ENCODE measurements around the gene DHRS1. TPM values are rescaled to one million over a fixed set of nuclear protein-coding genes. Genes with fewer than 3 reads are reported as not detected.
A peak's percentile ranks its signal among the peaks of the same experiment; 100 is the strongest.

DHRS1 gene
- total and polyA plus RNA-seq, 9 of the 15 experiments (the other 6 are each of a cell fraction or from before 2014, with no cell fraction given) = 7.3 to 33.6 (median 13.3) TPM

DNA sequence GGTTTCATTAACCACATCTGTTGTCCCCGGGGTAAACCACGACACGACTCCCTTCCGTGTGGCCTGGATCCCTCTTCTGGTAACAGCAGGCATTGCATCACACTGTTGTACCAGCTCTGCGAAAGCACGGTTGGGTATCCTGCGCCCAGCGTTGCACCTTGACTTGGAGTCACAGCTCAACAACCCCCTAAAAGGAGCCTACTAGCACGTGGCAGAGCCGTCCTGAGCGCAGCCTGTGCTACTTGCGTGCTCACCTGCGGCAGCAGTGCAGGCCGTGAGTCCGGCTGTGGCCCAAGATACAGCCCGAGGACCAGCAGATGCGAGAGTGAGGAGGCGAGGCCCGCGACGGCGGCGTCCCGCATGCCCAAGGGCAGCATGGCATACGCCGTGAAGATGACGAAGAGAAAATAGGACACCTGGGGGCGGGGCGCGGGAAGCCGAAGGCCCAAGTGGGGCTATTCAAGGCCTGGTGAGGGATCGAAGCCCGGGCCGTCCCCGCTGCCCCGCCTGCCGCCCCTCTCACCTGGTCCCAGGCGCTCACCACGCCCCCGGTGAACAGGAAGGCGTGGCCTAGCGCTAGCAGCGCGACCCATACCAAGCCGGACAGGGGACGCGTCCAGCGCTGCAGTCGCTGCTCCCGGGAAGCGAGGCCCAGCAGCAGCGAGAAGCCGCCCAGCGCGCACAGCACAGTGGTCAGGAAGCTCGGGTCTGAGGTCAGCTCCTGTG lies 32.9 kb upstream of the DHRS1 start (continued):
- TF ChIP-seq RAD51 (IDR thresholded peaks at IDR 0.05; ENCODE audit: borderline replicate concordance, low read depth) = no peak
- TF ChIP-seq NFIX (CRISPR knock-in tag; IDR thresholded peaks at IDR 0.05; ENCODE audit: low read depth) = no peak
- no peak for TF ChIP-seq ZNF785 (CRISPR knock-in tag; IDR thresholded peaks at IDR 0.05)
- peak; percentile 56; the same call in 1 of the 2 replicates for TF ChIP-seq KAT7 (CRISPR knock-in tag; IDR thresholded peaks at IDR 0.05; ENCODE audit: borderline replicate concordance)
- TF ChIP-seq PHF8 (IDR thresholded peaks at IDR 0.05; ENCODE audit: borderline replicate concordance, low read length) = peak; percentile 14; the same call in 1 of the 2 replicates
- 0 out of 2 replicates have a peak, but pooled peaks have one; percentile 29 for TF ChIP-seq FOXP1 (CRISPR knock-in tag; IDR thresholded peaks at IDR 0.05)
- peak; percentile 51; the same call in 1 of the 2 replicates for TF ChIP-seq ZNF384 (IDR thresholded peaks at IDR 0.05; ENCODE audit: low read depth, low read length)
- TF ChIP-seq, protein P1, sequence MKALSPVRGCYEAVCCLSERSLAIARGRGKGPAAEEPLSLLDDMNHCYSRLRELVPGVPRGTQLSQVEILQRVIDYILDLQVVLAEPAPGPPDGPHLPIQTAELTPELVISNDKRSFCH (CRISPR knock-in tag; IDR thresholded peaks at IDR 0.05) = no peak
- TF ChIP-seq, protein P1 (tag; IDR thresholded peaks at IDR 0.05) = peak; percentile 56; the same call in 1 of the 2 replicates
- TF ChIP-seq, protein P2, sequence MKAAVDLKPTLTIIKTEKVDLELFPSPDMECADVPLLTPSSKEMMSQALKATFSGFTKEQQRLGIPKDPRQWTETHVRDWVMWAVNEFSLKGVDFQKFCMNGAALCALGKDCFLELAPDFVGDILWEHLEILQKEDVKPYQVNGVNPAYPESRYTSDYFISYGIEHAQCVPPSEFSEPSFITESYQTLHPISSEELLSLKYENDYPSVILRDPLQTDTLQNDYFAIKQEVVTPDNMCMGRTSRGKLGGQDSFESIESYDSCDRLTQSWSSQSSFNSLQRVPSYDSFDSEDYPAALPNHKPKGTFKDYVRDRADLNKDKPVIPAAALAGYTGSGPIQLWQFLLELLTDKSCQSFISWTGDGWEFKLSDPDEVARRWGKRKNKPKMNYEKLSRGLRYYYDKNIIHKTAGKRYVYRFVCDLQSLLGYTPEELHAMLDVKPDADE (conservative IDR thresholded peaks at IDR 0.05; ENCODE audit: control insufficient read depth, low read depth, low read length) = no peak
- TF ChIP-seq ZNF121 (CRISPR knock-in tag; conservative IDR thresholded peaks at IDR 0.05) = 0 out of 2 replicates have a peak, but pooled peaks have one; percentile 11
- 0 out of 2 replicates have a peak, but pooled peaks have one; percentile 16 for TF ChIP-seq ZBTB33 (CRISPR knock-in tag; IDR thresholded peaks at IDR 0.05)
- peak; percentile 71 for TF ChIP-seq RBFOX2 (IDR thresholded peaks at IDR 0.05; ENCODE audit: low read depth, low read length)
- TF ChIP-seq RAD21 (CRISPR knock-in tag; conservative IDR thresholded peaks at IDR 0.05 in 1 of 2, IDR thresholded peaks at IDR 0.05 in 1 of 2) = peak; percentile 33 to 48; a peak in 3 of 4 replicates
- TF ChIP-seq ZFP36 (IDR thresholded peaks at IDR 0.05; ENCODE audit: low read depth, low read length, partially characterized antibody) = peak; percentile 34
- peak; percentile 63; the same call in 1 of the 2 replicates for TF ChIP-seq CTBP1 (IDR thresholded peaks at IDR 0.05; ENCODE audit: borderline replicate concordance)
- TF ChIP-seq CREM (IDR thresholded peaks at IDR 0.05; ENCODE audit: low read depth) = peak; percentile 52; the same call in 1 of the 2 replicates
- TF ChIP-seq ZNF224 (CRISPR knock-in tag; IDR thresholded peaks at IDR 0.05) = 0 out of 2 replicates have a peak, but pooled peaks have one; percentile 41
- TF ChIP-seq POLR2G (IDR thresholded peaks at IDR 0.05; ENCODE audit: low read depth, low read length) = peak; percentile 74
- TF ChIP-seq, protein P3, sequence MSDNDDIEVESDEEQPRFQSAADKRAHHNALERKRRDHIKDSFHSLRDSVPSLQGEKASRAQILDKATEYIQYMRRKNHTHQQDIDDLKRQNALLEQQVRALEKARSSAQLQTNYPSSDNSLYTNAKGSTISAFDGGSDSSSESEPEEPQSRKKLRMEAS (CRISPR knock-in tag; IDR thresholded peaks at IDR 0.05) = peak; percentile 65
- TF ChIP-seq L3MBTL2 (IDR thresholded peaks at IDR 0.05) = peak; percentile 84

All from K562 (cell line).